ENCODE data around the gene VIPR1.
A peak's percentile ranks its signal among the peaks of the same experiment; 100 is the strongest.

The VIPR1 gene, protein sequence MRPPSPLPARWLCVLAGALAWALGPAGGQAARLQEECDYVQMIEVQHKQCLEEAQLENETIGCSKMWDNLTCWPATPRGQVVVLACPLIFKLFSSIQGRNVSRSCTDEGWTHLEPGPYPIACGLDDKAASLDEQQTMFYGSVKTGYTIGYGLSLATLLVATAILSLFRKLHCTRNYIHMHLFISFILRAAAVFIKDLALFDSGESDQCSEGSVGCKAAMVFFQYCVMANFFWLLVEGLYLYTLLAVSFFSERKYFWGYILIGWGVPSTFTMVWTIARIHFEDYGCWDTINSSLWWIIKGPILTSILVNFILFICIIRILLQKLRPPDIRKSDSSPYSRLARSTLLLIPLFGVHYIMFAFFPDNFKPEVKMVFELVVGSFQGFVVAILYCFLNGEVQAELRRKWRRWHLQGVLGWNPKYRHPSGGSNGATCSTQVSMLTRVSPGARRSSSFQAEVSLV

GRCh38 chr3:42502429-42503250, at the start of gene VIPR1:
Gene VIPR1 (plus strand): TSS chr3:42502643. CDS start chr3:42502736, 93 bp downstream.
- DNase-seq: peak; percentile 80

DNA sequence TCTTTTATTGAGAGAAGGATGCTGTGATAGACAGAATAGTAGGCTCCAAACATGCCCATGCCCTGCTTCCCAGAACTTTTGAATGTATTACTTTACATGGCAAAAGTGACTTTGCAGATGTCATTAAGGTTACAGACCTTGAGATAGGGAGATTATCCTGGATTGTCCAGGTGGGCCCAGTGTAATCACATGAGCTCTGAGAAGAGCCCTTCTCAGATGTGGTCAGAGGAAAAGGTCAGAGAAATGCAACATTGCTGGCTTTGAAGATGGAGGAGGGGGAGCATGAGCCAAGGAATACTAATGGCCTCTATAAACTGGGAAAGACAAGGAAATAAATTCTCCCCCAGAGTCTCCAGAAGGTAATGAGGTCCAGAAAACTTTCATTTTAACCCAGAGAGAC, 46.2 kb upstream of the VIPR1 start:
- DNase-seq: peak; percentile 45

GRCh38 chr3:42459151-42459550, 43.3 kb upstream of the VIPR1 start:
- no peak for DNase-seq

DNA sequence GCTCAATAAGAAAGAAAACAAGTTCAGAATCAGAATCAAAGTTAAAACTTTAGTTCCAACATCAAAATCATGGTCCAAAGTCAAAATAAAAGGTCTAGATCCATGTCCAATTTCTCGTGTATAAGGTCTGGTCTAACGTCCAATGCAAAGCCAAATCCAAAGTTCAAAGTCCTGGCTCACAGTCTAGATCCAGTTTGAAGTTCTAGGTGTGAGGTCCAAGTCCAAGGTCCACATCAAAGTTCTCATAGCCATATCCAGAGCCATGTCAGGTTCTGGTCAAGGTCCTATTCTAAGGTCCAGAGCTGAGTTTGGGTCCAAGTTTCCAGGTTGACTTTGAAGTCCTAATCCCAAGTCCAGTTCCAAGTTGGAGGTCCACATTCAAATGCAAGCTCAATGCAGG, 40.7 kb upstream of the VIPR1 start:
- DNase-seq: no peak

DNA sequence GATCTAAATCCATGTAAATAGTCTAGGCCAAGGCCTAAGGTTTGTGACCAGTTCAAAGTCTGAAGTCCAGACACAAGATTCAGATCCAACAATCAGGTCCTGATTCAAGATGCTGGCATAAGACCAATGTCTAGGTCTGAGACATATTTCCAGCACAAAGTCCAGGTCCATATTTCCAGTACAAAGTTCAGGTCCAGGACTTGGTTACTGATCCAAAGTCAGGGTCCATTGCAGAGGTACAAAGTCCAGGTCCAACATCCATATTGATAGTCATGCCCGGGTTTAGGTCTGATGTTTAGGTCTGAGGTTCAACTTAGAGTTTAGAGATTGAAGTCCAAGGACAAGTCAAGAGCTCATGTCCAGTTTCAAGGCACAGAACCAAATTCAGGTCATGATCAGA, 39.4 kb upstream of the VIPR1 start:
- DNase-seq: no peak

GRCh38 chr3:42468111-42468510, 34.3 kb upstream of the VIPR1 start:
- DNase-seq: no peak

DNA sequence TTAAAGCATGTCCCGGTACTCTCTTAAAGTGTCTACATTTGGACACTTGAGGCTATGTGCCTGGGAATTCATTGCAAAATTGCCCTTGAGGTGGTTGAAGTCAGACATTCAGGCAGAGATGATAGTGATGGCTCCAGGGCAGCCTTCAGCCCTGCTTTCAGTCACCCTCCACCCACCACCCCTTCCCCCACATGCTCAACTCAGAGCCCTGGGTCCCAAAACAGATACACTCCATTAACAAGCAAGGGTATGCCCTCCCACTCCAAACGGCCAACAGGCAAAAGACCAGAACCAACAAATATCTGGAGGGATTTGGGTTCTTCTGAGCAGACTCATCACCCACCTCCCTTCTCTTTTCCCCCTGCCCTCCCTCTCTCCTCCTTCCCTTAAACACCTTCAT, 29.9 kb upstream of the VIPR1 start:
- DNase-seq: no peak

DNA sequence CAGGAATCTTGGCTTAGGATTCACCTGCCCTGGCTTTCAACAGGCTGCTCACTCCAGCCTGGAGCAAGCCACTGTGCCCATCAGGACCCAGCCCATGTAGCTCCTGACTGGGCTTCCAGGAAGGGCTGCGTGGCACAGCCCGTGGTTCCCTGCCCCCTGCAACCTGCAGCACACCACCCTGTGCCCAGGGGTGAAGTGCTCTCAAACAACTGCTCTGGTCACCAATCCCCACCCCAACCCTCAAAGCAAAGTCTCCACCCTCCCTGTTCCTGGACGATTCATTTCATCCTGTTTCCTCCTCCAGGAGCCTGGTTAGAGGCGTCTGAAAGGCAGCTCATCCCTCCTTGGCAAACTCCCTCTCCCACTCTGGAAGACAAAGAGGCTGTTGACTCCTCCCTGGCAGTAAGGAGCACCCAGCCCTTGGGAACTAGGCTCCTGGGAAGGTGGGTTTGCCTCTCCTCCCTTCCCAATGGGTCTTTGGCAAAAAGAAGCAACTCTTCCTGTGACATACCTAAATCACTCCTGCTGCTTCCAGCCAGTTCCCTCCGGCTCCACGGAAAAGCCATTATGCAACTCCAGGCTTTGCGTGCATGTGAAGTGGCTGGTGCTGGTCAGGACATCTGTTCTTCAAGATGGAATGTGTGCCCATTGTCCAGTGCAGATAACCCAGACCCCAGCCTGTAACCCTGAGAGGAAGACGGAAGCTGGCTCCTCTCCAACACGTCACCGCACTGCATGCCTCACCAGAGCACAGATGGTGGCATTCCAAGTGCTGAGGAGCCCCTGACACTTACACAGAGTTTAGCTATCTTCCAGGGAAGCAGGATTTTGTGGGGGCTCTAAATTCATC, 29.1 kb upstream of the VIPR1 start:
- peak; percentile 1 for DNase-seq

- peak; percentile 40 for DNase-seq
These were observed 26.0 kb upstream of the VIPR1 start for GRCh38 chr3:42476225-42477125.

DNA sequence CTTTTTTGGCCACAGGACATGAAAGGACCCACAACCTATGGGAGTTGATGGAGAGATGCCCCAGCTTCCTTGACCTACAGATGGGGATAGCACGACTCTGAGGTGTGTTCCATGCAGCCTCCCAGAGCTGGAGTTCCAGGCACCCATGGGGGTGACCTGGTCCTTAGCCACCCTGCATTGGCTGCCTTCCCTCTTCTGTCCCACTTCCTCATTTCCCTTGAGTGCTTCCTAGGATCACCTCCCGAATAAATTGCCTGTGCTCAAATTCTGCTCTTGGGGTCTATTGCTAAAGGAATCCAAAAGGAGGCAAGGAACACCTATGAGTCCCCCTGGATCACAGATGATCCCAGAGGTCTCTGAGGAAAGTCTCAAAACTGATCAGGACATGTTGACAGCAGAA, 24.7 kb upstream of the VIPR1 start:
- no peak for DNase-seq

DNA sequence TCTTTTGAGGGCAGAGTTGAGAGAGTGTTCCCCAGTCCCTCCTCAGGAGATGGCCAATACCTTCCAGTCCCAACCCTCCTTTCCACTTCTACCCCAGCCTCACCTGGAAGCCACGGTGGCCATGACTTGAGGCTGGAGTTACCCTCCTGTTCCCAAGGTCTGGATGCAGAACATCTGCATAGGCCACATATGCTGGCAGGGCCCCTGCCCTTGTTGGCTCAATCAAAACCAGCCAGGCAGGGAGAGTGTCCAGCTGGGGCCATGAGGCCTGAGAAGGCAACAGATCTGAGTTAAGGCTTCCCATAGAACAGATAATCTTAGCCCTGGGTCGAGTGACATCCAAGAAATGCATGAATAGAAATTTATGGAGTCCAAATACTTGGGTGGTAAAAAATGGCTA, 23.6 kb upstream of the VIPR1 start:
- DNase-seq: no peak

GRCh38 chr3:42486814-42487565, 15.5 kb upstream of the VIPR1 start:
- no peak for DNase-seq

- no peak for DNase-seq
These were observed 13.8 kb upstream of the VIPR1 start for GRCh38 chr3:42488687-42489086.

- DNase-seq: no peak
These were observed 13.1 kb upstream of the VIPR1 start for GRCh38 chr3:42489116-42489936.

GRCh38 chr3:42489937-42490227, 12.6 kb upstream of the VIPR1 start:
- no peak for DNase-seq

- DNase-seq: no peak
These were observed 12.2 kb upstream of the VIPR1 start for GRCh38 chr3:42490243-42490642.

DNA sequence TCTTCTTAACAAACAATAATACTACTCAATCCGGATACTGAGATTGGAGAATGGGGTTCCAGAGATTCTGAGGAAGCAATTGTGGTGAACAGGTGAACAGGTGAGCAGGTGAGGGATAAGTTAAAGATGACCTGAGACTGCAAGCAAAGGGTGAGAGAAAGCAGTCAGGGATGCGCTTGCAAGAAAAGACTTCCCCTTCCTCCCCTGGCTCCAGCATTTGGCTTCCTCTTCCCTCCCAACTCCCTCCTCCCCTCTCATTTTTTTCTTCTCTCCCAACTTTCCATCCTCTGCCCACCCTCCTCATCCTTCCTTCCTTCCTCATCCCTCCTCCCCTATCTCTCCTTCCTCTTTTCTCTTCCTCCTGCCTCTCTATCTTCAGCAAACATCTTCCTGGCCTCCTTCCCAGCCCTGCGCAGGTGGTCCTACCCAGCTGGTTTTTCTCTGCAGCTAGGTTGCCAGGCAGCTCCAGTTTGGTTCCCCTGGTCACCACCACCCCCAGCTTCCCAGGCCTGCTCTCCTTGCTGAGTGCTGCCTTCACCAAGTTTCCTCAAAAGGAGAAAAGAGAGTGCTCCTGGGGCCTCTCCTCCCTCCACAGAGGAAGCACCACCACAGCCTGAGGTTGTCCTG, 10.4 kb upstream of the VIPR1 start:
- no peak for DNase-seq

DNA sequence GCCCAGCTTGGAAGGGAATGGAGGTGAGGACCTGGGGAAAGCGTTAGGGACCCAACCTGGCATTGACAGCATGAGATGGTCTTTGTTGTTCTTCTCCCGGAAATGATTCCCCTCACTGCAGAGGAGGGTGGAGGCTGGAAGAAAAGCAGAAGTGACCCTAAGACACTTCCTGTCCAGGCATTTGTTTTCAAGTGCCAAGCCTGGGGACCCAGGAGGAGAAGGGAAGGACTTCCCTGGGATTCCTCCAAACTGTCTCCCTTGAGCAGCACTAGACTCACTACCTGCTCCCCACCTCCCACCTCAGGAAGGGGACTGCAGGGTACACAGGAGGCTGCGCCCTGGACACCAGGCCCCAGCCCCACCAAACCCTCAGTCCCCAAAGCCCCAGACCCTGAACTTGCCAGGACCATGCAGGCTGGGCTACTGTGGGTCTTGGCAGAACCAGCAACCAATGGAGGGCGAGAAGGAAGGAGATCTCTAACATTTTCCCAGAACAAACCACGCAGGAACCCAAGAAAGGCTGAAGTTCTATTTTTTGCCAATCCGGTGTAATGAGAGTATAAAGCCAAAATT, 9.8 kb upstream of the VIPR1 start:
- no peak for DNase-seq

GRCh38 chr3:42493126-42493797, 9.2 kb upstream of the VIPR1 start:
- no peak for DNase-seq
